Medulla oblongata (tissue), 1 donor: Measurements from ENCODE around the gene CAPZB.

Experiments
- DNase-seq: peaks from one replicate; pipeline ENCODE4 v3.0.0-alpha.2; 2015; ENCODE audit errors: extremely low spot score

The CAPZB gene

DNA sequence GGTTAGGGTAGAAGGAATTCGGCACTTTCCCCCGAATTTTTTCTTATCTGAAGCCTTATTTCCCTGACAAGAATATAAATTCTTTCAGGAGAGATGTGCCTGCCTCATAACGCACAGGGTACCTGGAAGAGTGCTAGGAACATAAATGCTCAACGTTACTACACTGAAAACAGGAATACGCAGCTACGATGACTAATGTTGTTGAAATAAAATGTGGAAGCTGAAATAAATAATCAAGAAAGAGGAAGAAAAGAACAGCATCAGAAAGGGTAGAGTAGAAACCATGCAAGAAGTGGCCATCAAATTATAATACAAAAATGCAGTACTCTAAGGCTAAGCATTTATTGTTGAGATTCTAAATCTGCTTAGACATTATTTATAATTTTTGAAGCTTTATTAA is 139.3 kb downstream of the CAPZB start:
- DNase-seq: no peak

DNA sequence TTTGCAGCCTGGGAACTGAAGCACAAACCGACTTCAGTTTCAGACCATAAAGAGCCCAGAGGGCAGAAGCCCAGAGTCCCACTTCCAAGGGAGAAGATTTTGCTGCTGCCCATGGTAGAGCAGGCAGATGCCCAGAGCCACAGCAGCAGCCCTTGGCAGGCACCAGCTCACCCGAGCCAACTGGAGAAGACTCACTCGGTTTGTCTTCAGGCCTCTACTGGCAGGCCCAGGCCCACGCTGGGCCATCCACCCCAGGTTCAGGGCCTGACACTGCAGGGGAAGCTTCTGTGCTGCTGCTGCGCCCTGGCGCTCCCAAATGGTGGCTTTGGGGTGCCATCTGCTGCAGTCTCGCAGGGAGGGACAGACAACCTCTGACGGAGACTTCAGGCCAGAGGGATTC is 139.9 kb downstream of the CAPZB start:
- peak; percentile 45 for DNase-seq

DNA sequence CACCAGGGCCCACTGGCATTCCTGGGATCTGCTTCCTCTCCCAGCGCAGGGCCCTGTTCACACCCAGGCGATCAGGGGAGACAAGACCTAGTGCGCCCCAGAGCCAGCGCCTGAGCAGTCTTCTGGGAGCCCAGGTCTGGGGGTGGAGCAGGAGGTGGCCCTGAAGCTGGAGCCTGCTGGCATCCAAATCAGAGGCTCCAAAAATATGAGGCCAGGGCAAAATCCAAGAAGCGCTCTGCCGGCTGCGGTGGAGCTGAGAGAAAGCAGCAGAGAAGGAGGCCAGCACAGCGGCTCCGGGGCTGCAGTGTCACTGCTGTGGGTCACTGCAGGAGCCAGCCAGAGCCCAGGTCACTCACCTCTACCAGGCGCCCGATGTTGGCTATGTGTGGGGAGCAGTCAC is 140.5 kb downstream of the CAPZB start:
- no peak for DNase-seq

DNA sequence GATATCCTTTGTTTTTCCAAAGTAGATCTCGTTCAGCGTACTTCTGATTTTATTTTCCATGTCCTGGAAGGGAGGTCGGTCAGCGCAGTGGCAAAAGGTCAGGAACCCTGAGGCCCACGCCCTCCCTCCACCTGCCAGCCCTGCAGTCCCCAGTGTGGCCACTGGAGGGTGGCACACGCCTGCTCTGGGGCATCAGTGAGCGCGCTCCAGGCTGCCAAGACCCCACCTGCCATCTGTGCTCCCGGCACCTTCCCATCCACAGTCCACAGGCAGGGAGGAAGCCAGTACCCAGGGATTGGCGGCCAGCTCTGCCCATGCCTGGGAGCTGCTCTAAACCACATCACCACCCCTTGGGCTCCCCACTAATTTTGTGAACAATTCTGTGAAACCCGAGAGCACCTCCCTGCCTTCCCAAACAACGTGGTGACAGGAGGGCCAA is 140.9 kb downstream of the CAPZB start:
- DNase-seq: peak; percentile 59

DNA sequence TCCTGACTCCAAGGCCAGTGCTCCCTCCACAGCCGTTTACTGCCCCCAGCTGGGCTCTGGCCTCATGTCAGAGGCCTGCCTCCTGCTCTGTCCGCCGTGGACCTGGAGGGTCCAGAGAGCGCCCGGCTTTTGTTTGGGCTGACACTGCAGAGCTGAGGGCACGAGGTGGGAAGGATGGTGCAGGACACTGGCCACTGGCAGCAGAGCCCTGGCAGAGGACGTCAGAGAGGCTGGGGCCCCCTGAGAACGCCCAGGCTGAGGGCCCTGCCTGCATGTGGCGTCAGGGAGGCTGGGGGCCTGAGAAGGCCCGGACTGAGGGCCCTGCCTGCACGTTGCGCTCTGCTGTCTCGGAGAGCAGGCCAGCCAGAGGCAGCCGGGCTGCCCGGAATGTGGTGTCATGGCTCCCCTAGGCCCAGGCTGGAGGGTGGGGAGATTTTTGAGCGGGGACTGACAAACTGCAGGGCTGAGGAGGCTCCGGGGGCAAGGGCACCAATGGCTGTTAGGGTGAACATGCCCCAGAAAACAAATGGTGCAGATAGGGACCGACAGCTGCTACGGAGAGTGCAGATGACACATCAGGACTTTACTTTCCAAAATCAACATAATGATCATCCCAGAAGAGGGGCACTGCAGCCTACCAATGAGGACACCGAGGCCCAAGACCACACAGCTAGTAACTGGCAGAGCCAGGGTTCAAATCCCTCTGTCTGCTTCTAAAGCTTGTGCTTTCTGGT is 141.6 kb downstream of the CAPZB start:
- DNase-seq: no peak

DNA sequence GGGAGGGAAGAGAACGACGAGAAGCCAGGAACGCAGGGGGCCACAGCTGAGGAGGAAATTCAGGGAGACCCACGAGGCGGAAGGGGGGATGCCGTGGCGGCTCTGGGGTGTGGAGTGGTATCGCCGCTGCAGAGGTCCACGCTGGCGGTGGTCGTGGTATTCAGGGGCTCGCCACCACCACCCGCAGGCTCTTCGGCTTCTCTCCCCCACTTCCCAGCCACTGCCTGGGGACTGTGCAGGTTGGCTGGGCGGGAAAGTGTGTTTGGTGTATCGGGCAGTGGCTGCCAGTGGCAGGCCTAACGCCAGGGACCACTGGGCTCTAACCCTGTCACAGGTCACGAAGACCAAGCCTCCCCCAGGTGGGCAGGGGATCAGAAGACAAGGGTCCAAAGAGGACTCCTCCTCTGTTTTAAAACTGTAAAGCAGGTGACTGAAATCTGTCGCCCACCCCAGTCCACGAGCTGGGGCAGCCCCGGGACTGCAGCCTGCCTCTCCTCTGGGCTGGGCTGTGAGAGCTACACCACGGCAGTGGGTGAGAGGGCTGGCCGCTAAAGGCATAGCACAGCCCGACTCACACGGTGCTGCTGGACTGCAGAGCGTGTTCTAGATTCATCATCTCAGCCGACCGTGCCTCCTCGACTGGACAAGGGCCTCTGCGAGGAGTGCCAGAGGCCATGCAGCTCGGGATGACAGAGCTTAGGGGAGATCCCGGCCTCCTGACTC is 142.3 kb downstream of the CAPZB start:
- no peak for DNase-seq

DNA sequence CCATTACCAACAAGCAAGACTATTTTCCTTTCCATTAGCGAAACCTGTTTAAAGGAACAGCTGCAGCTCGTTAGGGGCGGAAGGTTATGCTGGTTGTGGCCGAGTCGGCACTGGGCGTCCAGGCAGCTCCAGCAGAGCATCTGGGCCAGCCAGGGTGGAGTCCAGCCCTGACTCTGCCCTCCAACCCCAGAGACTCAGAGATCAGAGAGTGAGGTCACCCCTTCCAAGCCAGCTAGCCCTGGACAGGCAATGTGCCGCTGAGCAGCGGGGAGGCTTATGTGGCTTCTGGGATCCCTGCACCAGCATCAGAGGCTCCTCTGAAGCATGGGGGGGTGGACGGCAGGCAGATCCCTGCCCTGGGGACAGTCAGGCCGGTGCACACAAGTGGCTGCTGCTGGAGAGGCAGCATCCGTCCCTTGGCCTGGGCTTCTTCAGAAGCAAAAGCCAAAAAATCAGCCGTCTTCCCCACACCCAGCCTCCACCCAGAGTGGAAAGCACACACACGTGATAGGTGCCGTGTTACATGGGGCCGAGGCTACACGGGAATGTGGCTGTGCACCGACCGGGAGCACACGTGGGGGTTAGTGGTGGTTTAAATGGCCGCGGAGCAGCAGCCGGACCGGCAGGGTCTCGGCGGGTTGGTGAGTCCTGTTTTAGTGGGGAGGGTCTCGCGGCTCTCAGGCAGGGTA is 143.1 kb downstream of the CAPZB start:
- no peak for DNase-seq

DNA sequence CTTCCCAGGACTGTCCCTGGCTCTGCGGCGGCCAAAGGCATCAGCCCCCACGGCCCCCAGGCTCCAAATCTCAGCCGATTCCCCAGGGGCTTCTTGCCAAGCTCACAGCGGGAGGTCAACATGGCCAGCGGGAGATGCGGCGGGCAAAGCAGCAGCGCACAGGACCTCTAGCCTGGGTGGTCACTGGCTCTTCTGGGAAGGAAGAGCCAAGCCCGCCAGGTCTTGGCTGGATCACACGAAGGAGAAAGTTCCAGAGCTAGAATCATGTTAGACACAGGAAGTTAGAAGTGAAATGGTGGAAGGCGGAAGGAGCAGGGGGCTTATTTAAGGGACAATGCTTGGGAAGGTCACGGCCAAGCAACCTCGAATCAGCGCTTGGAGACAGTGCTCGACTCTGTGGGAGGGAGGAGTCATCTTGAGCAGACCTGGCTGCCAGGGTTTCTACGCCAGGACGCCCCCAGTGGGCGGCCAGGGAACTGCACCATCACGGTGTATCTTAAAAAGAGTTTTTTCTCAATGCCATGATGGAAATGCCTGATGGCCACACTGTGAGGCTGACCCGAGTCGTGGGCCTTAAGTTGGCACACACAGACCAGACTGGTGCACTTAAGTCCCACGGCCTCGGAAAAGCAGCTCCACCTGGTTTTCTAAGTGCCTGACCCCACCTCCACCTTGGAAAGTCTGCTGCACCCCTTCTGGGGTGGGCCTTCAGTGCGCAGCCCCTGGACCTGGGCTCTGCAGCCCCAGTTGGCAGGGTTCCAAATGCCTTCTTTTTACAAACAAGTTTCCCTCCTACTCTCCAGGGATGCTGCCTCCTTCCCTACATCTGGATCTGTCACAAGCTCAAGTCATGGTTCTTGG is 143.9 kb downstream of the CAPZB start:
- DNase-seq: peak; percentile 55

DNA sequence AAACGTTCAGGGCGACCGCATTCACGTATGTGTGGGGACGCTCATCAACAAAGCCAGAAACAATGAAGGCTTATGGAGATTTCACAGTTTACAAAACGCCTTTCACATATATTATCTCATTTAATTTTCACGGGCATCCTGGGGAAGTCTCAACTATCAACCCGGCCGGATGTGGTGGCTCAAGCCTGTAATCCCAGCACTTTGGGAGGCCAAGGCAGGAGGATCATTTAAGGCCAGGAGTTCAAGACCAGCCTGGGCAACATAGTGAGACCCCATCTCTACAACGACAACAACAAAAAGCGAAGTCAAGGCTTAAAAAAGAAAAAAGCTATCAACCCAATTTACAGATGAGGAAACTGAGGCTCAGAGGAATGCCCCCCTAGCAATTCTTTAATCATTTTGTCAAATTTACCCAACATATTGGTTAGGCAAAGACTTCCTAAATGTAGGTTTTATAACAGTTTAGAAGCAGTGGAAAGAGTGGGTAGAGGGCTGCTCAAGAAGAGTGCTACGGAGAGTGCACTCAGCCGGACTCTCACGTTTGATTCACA is 144.9 kb downstream of the CAPZB start:
- DNase-seq: no peak

DNA sequence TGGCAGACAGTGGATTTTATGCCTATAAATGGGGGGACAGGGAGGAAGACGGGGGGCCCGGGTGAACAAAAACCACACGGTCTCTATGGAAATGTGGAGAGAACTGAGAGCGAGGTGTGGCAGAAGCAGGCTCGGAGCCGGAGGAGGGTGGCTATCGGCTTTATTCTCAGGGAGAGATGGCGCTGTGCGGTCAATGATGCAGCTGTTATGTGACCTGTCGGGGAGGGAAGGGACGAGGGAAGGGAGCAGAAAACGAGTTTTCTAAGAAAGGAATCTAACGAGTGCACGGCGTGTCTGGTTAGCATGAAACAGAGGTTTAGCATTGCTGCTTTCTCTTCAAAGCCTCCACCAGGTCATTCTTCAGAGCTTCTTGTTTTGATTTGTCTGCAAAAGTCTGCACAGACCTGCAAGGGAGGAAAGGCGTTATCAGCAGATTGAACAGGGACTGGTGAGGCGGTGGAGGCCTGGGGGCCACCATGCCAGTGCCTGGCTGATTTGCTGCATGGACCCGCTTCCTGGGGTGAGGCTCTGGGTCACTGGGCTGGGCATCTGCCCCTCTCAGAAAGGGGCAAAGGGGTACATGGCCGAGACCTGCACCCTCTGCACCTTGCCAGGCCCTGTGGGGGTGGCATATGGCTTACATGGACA is 146.0 kb downstream of the CAPZB start:
- DNase-seq: no peak

DNA sequence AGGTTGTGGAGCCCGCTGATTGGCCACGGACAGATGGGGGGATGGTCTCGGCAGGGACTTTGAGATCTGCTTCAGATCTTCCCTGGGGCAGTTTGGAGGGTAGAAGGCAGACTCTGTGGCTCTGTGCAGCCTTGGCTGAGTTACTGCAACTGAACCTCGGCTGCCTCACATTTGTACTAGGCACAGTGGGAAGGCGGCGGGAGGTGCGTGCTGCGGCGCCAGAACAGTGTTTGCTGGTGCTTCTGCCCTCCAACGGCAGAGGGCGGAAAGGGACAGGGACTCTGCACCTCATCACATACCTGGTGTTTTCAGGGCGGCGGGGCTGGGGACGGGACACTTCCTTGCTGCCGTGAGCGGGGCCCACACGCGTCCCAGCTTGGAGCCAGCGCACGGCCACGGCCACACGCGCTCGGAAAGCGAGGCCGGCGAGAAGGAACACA is 147.0 kb downstream of the CAPZB start:
- no peak for DNase-seq

DNA sequence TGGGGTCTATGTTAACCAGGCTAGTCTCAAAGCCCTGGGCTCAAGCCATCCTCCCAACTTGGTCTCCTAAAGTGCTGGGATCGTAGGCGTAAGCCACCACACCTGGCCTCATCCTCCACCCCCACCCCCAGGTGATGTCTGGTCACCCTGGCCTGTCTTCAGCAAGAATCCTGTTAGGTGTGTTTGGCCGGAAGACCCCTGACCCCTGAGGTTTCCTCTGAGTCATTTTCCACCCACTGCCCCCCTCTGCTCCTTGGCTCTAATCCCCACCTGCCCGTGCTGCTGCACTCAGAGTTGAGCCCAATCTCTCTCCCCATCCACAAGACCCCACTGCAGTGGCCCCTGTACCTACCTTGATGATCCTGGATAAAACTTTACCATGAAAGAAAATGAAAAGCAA is 148.1 kb downstream of the CAPZB start:
- no peak for DNase-seq

DNA sequence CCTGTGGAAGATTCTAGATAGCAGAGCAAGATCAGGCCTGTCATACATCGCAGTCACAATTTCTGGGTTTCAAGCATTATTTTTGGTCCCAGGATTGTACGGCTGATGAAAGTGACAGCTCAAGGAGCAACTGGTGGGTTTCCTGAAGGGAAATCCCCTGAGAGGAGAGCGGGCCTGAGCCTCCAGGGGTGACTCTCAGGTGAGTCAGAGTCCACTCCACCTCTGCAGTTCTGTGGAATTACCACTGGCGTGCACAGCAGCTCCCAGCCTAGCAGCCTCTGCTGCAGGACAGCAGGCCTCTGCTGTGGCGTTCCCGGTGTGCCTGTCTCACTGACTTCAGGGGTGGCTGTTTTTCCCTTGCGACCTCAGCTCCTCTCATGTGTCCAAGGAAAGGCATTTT is 148.8 kb downstream of the CAPZB start:
- no peak for DNase-seq

DNA sequence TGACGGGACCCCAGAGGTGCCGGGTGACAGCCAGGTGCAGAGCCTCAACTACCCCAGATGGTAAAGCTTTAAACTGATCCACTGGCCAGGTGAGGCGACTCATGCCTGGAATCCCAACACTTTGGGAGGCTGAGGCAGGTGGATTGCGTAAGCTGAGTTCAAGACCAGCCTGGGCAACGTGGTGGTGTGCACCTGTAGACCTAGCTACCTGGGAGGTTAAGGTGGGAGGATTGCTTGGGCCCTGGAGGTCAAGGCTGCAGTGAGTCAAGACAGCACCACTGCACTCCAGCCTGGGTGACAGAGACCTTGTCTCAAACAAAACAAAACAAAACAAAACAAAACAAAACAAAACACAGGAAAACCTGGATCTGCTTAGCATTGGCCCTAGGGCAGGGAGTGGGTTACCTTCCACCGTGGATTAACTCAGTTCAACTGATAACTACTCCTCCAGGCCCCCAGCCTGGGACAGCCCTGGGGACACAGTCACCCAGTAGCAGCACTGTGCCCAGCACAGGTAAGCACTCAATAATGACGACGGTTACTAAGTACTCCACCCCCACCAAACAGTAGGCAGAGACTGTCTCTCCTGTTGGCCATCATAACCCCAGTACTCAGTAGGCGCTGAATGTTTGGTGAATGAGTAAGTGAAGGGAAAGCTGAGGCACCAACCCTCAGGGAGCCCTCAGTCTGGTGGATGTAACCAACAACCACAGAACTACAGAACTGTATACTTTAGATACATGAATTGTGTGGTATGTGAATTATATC is 151.6 kb downstream of the CAPZB start:
- DNase-seq: no peak

DNA sequence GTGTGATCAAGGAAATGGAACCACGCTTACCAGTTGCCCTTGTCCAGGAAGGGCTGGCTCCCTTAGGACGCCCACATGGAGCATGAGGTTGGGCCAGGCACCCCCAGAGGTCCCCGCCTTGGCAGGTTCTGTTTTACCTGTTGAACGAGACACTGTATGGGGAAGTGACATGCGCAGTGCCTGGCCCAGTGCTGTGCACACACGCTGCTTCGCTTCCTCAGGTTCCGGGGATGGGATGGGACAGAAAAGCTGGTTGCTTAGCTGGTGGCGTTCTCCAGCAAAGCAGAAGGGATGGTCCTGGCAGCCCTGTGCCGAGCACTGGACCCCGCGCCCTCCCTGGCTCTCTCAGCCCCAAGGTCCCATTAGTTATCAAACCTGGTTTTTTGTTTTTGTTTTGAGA is 152.5 kb downstream of the CAPZB start:
- DNase-seq: no peak

DNA sequence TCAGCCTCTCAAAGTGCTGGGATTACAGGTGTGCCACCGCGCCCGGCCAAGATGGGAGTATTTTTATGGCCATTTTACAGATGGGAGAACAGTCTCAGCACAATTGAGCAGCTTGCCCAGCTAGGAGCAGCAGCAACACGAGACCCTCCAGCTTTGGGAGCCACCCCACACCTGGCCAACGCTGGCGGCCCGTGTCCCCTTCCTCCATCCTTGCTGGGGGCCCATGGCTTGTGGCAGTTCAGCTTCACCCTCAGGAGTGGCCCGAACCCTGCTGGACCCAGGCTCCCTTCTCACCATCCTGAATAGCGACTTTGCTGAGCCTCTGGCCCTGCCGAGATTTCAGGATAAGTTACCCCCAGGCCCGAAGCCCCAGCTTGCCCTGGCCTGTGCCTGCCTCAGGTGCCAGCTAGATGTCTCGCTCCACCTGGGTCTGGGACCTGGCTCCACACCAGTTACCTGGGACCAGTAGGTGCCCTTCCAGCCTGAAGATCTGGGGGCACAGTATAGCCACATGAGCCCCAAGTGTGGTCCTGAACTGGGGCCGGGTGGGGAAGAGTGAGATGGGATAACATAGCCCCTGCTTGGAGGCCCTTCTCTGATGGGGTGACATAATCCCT is 154.0 kb downstream of the CAPZB start:
- no peak for DNase-seq

DNA sequence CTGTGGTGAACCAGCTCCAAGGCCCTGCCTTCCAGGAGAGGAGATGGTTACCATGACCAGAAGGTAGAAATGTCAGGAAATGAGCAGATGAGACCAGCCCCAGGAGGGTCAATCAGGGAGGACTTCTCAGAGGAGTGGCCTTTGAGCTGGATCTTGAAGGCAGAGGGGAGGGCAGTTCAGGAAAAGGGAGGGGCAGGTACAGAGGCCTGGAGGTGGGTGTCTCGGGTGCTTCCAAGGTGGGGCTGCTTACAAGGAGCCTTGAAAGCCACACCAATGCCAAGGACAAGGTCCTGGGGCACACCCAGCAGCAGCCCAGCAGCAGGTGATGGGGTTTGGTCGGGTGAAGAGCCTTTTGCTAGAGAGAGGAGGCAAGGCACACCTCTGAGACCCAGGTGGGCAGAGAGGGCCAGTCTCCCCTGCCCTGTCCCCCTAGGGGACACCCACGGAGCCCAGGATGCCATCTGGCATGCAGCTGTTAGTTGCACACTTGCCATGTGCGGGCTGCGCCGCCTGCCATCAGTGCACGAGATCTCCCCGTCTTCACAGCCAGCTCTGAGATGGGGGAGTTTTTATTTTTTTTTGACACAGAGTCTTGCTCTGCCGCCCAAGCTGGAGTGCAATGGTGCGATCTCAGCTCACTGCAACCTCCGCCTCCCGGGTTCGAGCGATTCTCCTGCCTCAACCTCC is 154.7 kb downstream of the CAPZB start:
- DNase-seq: no peak

DNA sequence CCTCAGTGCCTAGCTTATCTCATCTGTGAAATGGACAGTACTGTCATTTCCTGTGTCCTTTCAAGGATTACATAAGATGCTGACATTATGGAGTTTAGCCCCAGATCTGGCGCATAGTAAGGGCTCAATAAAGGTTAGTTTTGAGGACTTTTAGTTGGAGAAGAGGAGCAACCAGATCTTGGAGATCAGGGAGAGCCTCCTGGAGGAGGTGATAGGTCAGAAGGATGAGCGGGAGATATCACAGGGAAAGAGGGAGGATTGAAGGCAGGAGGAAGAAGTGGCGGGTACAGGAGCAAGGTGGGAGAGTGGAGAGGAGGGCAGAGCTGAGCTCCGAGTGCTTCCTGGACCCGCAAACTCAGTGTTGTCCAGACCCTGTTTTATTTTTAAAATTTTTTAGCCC is 155.7 kb downstream of the CAPZB start:
- no peak for DNase-seq

DNA sequence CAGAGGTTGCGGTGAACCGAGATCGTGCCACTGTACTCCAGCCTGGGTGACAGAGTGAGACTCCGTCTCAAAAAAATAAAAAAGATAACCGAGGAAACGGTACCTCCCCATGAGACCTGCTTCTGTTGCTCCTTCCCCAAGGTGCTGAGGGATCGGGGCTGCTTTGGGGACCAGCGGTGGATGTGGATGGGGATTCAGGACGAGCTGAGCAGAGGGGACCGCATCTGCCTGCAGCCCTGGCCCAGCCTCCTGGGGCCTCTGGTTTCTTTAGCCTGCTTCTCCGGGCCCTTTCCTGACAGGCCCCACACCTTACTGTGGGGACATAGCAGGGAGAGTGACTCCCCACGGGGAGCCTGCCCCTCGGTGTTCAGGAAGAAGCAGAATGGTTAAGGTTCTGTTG is 156.2 kb downstream of the CAPZB start:
- no peak for DNase-seq
